Dendritic cell treated with granulocyte-macrophage colony-stimulating factor and Interleukin-4, amounts not matched to agents 40 ng/mL and 50 ng/mL, for 4 days (primary cell): Measurements from ENCODE around the gene FKBP15.

Experiments
- H3K27ac Mint-ChIP-seq: one replicate; pipeline ENCODE4 v1.8.0; 2022; ENCODE audit warnings: mild to moderate bottlenecking, mixed read lengths
- H3K27me3 Mint-ChIP-seq: one replicate; pipeline ENCODE4 v1.8.0; 2022; ENCODE audit warnings: mild to moderate bottlenecking, mixed read lengths
- H3K36me3 Mint-ChIP-seq: one replicate; pipeline ENCODE4 v1.8.0; 2022; ENCODE audit warnings: low read depth, mixed read lengths
- H3K4me1 Mint-ChIP-seq: one replicate; pipeline ENCODE4 v1.8.0; 2022; ENCODE audit warnings: low read depth, mixed read lengths
- H3K4me3 Mint-ChIP-seq: one replicate; pipeline ENCODE4 v1.8.0; 2022; ENCODE audit warnings: mild to moderate bottlenecking, moderate library complexity, mixed read lengths
- H3K9me3 Mint-ChIP-seq: one replicate; pipeline ENCODE4 v1.8.0; 2022; ENCODE audit warnings: mixed read lengths
- intact Hi-C: fragments of 100-400 bp; cut with micrococcal nuclease; formaldehyde crosslinking; loops from one replicate; pipeline ENCODE4 v1.15.0; 2022

The FKBP15 gene

DNA sequence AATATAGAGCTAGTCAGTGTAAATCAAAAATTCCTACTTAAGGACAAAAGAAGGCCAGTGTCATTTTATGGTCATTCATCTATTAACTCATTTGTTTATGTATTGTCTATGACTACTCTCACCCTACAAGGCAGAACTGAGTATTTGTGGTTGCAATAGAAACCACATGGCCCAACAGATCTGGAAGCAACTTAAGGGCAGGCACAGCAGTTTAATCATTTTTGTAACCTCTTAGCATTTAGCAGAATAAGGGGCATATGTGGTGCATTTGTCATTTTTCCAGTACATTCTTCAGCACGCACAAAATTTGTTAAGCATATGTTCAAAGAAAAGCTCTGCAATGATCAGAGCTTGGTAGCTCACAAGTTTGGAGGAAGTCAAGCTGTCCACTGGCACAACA lies 1.1 kb downstream of the FKBP15 start:
- Mint-ChIP-seq H3K27me3 (no peaks in the 10 kb centered on the region), H3K9me3 (no peaks in the 10 kb centered on the region), H3K4me3 (peak overlapping the region; percentile 95), H3K27ac (peak overlapping the region; percentile 95), H3K4me1 (peaks cover 34% of the 10 kb centered on the region), H3K36me3 (peaks cover 49% of the 10 kb centered on the region)
- intact Hi-C loops: loop anchor here (1.0 to 5.0 kb wide), 4 partner anchors 14 to 65 kb away; partner anchors contain the start of genes CDC26 and PRPF4

DNA sequence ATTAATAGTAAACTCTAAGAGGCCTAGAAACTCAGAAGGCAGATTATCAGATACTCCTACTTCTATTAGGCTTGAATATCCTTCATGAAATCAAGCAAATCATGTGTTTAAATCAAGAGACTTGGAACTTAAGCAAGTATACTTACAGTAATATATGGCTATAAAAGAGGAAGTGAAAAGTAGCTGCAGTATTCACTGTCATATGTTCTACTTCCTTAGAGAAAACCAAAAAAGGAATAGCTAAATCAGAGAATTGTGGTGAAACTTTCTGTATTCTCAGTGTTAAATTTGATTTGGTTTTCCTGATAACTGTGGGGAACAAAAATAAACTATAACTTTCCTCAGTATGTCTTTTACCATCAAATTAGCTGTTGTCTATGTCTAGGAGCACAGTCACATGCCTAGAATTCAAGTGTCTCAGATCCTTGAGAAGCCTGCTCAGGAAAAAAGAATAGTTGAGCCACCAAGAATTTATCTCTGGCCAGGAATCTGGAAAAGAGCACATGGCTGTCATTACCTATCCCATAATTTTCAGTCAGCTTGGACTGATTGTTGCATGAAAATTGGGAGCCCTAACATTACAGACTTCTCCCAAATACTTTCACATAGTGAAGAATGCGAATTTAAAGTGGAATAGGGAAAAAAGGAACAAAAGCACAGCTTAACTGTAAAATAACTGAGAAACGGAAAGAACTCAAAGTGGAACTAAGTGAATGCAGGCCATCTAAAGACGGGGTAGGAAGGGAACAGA lies 1.7 kb downstream of the FKBP15 start:
- Mint-ChIP-seq H3K4me1 (peaks cover 39% of the 10 kb centered on the region), H3K9me3 (no peaks in the 10 kb centered on the region), H3K27ac (peak overlapping the region; percentile 95), H3K27me3 (no peaks in the 10 kb centered on the region), H3K36me3 (peaks cover 49% of the 10 kb centered on the region), H3K4me3 (peak overlapping the region; percentile 95)
- intact Hi-C loops: loop anchor here (1.0 kb wide), 1 partner anchor 13 kb away; no protein-coding TSS in a partner anchor

DNA sequence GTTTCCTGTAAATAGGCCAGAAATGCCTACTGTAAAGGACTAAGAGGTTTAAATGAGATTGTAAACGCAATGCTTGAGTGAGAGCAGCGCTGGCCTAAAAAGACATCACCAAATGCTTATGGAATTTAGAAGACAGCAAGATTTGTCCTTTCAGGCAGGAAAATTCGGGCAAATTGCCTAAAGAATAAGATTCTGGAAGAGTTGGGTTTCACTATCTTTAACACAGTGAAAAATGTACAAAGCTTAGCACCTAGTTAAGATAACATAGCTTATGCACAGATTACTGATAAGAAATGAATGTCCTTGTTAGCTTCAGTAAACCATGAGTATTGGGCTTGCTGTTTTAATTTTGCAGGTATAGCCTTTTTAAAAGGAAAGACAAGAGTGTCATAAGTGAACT lies 4.7 kb downstream of the FKBP15 start:
- peaks cover 49% of the 10 kb centered on the region for H3K4me1 Mint-ChIP-seq
- H3K36me3 Mint-ChIP-seq: peaks cover 69% of the 10 kb centered on the region
- H3K4me3 Mint-ChIP-seq: no peak overlapping the region
- intact Hi-C loops: no loop called here
- H3K27me3 Mint-ChIP-seq: no peaks in the 10 kb centered on the region
- H3K27ac Mint-ChIP-seq: no peak overlapping the region
- no peaks in the 10 kb centered on the region for H3K9me3 Mint-ChIP-seq

DNA sequence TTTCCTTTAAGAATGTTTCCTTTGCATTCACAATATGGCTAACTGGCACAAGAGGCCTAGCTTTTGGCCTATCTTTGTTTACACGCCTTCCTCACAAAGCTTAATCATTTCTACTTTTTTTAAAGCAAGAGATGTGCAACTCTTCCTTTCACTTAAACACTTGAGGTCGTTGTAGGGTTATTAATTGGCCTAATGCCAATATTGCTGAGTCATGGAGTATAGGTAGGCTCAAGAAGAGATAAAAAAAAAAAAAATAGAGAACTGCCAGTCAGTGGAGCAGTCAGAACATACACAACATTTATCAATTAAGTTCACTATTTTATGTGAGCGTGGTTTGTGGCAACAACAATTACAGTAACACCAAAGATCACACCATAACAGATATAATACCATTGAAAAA lies 5.9 kb downstream of the FKBP15 start:
- Mint-ChIP-seq H3K27ac (peak overlapping the region; percentile 81), H3K4me1 (peaks cover 59% of the 10 kb centered on the region), H3K9me3 (no peaks in the 10 kb centered on the region), H3K27me3 (no peaks in the 10 kb centered on the region), H3K36me3 (peaks cover 70% of the 10 kb centered on the region), H3K4me3 (no peak overlapping the region)
- intact Hi-C loops: no loop called here

DNA sequence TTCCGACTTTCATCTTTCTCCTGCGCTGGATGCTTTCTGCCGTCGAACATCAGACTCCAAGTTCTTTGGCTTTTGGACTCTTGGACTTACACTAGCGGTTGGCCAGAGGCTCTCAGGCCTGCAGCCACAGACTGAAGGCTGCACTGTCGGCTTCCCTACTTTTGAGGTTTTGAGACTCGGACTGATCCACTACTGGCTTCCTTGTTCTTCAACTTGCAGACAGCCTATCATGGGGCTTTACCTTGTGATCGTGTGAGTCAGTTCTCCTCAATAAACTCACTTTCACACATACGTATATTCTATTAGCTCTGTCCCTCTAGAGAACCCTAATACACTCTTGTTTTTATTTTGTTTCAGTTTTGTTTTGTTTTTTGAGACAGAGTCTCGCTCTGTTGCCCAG lies 10.3 kb downstream of the FKBP15 start:
- no peak overlapping the region for H3K4me3 Mint-ChIP-seq
- H3K4me1 Mint-ChIP-seq: peaks cover 81% of the 10 kb centered on the region
- no peaks in the 10 kb centered on the region for H3K9me3 Mint-ChIP-seq
- intact Hi-C loops: no loop called here
- H3K27ac Mint-ChIP-seq: peak overlapping the region; percentile 82
- peaks cover 88% of the 10 kb centered on the region for H3K36me3 Mint-ChIP-seq
- no peaks in the 10 kb centered on the region for H3K27me3 Mint-ChIP-seq

DNA sequence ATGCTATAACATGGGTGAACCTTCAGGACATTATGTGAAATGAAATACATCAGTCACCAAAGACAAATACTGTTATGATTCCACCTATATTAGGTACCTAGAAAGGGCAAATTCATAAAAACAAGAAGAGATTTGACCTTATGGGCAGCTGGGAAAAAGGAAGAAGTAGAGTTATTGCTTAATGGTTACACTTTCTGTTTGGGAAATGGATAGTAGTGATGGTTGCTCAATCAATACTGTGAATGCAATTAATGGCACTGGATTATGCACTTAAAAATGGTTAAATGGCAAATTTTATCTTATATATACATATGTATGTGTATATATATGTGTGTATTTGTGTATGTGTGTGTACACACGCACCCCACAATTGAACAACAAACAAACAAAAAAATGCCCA lies 15.2 kb downstream of the FKBP15 start:
- no peaks in the 10 kb centered on the region for H3K9me3 Mint-ChIP-seq
- no peak overlapping the region for H3K27ac Mint-ChIP-seq
- no peaks in the 10 kb centered on the region for H3K27me3 Mint-ChIP-seq
- peaks cover 91% of the 10 kb centered on the region for H3K36me3 Mint-ChIP-seq
- intact Hi-C loops: loop anchor here (1.0 kb wide), 2 partner anchors 13 to 18 kb away; no protein-coding TSS in a partner anchor
- peaks cover 51% of the 10 kb centered on the region for H3K4me1 Mint-ChIP-seq
- no peak overlapping the region for H3K4me3 Mint-ChIP-seq

DNA sequence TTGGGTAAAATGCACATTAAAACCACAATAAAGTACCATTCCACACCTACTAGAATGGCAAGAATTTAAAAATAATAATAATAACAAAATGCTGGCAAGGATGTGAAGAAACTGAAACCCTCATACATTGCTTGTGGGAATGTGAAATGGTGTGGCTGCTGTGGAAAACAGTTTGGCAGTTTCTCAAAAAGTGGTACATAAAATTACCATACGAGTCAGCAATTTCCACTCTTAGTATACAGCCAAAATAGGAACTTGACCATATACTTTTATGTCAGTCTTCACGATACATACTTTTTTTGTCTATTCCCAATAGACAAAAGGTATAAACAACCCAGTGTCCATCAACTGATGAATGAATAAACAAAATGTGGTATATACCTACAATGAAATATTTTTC lies 15.6 kb downstream of the FKBP15 start:
- no peaks in the 10 kb centered on the region for H3K27me3 Mint-ChIP-seq
- H3K4me3 Mint-ChIP-seq: no peak overlapping the region
- intact Hi-C loops: loop anchor here (1.0 kb wide), 1 partner anchor 17 kb away; no protein-coding TSS in a partner anchor
- peak overlapping the region; percentile 20 for H3K27ac Mint-ChIP-seq
- no peaks in the 10 kb centered on the region for H3K9me3 Mint-ChIP-seq
- H3K4me1 Mint-ChIP-seq: peaks cover 47% of the 10 kb centered on the region
- peaks cover 91% of the 10 kb centered on the region for H3K36me3 Mint-ChIP-seq

DNA sequence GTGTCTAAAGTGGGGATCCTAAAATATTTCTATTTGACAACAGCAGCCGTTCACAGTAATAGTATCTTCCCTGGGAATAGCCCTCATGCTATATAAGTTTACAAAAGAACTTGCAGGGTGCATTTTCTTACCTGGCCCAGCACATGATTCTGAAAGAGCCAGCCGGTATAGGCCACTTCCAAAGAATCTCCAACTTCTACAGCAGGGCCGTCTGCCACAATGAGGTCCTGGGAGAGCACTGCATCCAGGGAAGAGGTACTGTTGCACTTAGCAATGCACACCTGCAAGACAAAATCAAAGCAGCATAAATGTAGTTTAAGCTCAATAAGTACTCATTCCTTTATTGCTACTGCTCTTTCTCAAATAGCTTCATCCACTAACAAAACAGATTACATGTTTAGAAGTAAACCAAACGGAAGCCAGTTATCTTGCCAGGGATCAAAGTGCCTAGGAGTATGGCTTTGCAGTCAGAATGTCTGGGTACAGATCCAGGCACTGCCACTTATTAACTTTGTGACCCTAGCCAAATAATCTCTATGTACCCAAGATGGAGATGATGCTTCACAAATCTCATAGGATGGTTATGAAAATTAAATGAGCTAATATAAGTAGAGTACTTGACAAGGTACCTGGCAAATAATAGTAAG lies 21.3 kb downstream of the FKBP15 start:
- peaks cover 99% of the 10 kb centered on the region for H3K36me3 Mint-ChIP-seq
- no peak overlapping the region for H3K4me3 Mint-ChIP-seq
- no peaks in the 10 kb centered on the region for H3K27me3 Mint-ChIP-seq
- intact Hi-C loops: no loop called here
- H3K9me3 Mint-ChIP-seq: no peaks in the 10 kb centered on the region
- H3K4me1 Mint-ChIP-seq: peaks cover 7% of the 10 kb centered on the region
- no peak overlapping the region for H3K27ac Mint-ChIP-seq

DNA sequence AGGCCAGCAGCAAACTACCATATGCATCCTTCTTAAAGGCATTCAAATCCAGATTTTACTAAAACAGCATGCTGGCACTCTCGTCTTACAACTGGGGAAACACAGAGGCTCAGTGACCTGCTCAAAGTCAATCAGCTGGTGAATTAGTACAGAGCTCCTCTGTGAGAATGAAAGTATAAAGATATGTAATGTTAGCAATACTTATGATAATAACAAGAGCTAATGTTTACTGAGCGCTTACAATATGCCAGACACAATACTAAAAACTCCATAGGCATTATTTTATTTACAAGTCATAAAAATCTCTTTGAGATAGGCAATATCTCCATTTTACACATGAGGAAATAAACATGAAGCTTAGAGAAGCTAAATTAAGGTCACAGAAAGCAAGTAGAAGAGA lies 28.6 kb downstream of the FKBP15 start:
- no peaks in the 10 kb centered on the region for H3K9me3 Mint-ChIP-seq
- no peaks in the 10 kb centered on the region for H3K27me3 Mint-ChIP-seq
- no peak overlapping the region for H3K27ac Mint-ChIP-seq
- peaks cover 80% of the 10 kb centered on the region for H3K36me3 Mint-ChIP-seq
- peaks cover 31% of the 10 kb centered on the region for H3K4me1 Mint-ChIP-seq
- intact Hi-C loops: no loop called here
- H3K4me3 Mint-ChIP-seq: no peak overlapping the region

DNA sequence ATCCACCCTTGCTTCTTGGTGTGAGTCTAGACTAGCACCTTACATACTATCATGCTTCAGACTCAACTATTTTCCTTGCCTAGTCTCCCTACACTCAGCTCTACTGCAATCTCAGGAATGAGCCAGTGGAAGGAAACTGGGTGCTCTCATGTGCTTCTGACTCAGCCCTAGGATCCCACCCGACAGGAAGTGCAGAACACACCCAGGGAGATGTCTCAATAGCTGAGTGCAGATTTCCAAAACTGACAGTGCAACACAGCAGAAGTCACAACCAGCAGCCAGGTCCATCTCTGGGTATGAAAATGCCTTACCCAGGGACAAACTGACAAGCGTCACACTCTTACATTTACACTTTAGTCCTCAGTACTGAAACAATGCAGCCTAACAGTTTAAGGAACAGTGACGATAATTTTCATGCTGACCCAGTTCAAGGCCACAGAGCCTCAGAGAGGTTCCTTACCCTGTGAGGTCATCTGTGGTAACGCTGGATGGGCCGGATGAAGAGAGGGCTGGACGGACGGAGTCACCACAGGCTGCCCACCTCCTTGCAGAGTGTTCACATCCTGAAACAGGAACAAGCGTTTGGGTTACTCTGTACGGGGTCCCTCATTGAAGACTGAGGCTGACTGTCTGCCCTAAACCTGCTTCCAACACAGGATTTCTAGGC lies 33.0 kb downstream of the FKBP15 start:
- intact Hi-C loops: loop anchor here (1.0 to 10.0 kb wide), 4 partner anchors 17 to 87 kb away; partner anchors contain the start of genes CDC26, FKBP15, PRPF4 and SLC31A1
- peaks cover 82% of the 10 kb centered on the region for H3K36me3 Mint-ChIP-seq
- H3K4me3 Mint-ChIP-seq: peak overlapping the region; percentile 73
- no peaks in the 10 kb centered on the region for H3K9me3 Mint-ChIP-seq
- peaks cover 66% of the 10 kb centered on the region for H3K4me1 Mint-ChIP-seq
- H3K27ac Mint-ChIP-seq: peak overlapping the region; percentile 89
- no peaks in the 10 kb centered on the region for H3K27me3 Mint-ChIP-seq

DNA sequence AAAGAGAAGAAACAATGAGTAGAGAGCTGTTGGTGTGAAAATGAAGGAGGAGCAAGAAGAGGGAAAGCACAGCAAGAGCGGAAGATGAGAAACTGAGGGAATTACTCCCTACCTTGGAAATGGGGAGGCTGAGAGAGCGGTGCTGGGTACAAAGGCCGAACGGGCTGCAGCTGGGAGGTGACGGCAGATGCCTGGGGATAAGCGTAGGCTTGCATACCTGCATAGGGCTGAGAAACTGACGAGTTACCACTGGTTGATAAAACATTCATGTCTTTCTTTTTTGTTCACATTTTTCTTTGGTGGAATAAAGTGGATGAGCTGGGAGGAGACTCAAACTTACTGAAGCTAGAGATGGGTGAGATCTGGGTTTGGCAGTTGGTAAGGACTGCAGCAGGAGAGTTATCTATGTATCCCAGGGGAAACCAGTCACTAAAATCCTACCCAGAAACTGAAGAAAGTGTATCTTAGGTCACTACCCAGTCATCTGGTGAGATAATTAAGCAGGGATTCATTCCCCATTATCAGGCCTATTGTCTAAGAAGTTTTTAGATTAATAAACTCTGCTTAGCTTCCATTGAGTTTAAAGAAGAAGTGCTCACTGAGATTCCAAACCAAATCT lies 34.8 kb downstream of the FKBP15 start:
- Mint-ChIP-seq H3K36me3 (peaks cover 82% of the 10 kb centered on the region), H3K27me3 (no peaks in the 10 kb centered on the region), H3K9me3 (no peaks in the 10 kb centered on the region), H3K4me3 (no peak overlapping the region), H3K27ac (peak overlapping the region; percentile 89), H3K4me1 (peaks cover 73% of the 10 kb centered on the region)
- intact Hi-C loops: loop anchor here (5.0 to 10.0 kb wide), 3 partner anchors 34 to 89 kb away; partner anchors contain the start of genes CDC26, FKBP15, PRPF4 and SLC31A1

DNA sequence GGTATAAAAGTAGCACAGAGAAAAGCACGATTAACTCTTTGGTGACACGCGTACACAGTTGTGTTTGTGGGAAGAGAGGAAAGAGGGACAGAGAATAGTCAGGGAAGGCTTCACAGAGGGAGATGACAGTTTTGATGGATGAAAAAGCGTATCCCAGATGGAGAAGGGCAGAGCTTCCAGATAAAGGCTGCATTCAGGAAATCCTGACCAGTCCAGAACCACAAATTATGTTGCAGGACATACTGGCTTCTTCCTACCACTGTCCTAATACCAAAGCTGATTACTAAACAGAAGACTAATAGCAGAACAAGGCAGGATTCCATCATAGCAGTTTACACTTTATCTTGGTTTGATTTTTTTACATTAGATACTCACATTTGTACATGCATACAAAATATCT lies 35.8 kb downstream of the FKBP15 start:
- Mint-ChIP-seq H3K4me1 (peaks cover 68% of the 10 kb centered on the region), H3K4me3 (no peak overlapping the region), H3K27ac (no peak overlapping the region), H3K9me3 (no peaks in the 10 kb centered on the region), H3K27me3 (no peaks in the 10 kb centered on the region), H3K36me3 (peaks cover 82% of the 10 kb centered on the region)
- intact Hi-C loops: loop anchor here (5.0 to 10.0 kb wide), 3 partner anchors 33 to 90 kb away; partner anchors contain the start of genes CDC26, FKBP15, PRPF4 and SLC31A1

DNA sequence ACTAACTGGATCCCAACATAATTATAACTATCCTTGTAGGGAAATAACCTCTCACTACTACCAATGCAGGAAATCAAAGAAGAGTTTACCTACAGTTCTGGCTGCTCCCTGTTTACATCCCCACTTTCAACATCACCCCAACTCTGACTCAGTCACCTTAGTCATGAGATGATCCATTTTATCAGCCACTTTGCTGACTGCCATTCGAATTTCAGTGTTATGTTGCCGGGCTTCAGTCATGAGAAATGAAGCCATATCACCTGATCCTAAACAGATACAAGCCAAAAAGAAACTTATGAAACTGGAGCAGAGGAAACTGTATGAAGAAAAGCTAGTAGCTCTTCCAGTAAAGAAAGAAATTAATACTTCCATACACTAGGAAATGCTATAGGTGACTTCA lies 36.5 kb downstream of the FKBP15 start:
- intact Hi-C loops: loop anchor here (10.0 kb wide), 1 partner anchor 90 kb away; the partner anchor contains the start of genes CDC26 and PRPF4
- no peak overlapping the region for H3K4me3 Mint-ChIP-seq
- H3K4me1 Mint-ChIP-seq: peaks cover 64% of the 10 kb centered on the region
- no peaks in the 10 kb centered on the region for H3K9me3 Mint-ChIP-seq
- H3K27me3 Mint-ChIP-seq: no peaks in the 10 kb centered on the region
- peaks cover 82% of the 10 kb centered on the region for H3K36me3 Mint-ChIP-seq
- H3K27ac Mint-ChIP-seq: no peak overlapping the region
